ENCODE results near the gene ZDHHC11. TPM values are rescaled to one million over a fixed set of nuclear protein-coding genes. Genes with fewer than 3 reads are reported as not detected.

ZDHHC11 gene
- 1 to 10 TPM; 4.5 to 5.5 TPM for total RNA-seq

DNA sequence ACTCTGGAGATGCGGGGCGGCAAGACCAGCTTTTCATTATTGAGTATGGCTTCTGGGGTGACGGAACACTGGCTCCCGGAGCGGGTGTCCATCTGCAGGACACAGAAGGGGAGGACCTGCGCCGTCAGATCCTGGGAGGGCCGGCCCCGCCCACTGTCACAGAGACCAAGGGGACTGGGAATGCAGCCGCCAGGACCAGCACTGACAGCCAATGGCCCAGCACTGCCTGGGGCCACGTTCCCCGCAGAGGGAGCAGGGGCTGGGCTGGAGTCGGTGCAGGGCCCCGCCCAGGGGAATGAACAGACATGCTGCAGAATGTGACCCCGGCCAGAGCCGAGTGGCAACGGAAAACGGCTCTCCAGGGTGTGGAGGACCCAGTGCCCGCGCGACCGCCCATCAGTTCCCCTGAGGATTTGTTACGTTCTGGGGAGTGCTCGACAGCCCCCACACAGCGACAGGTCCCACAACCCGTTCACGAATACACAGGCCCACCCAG is at the start of gene ZDHHC11:
Gene ZDHHC11, minus strand, starts transcription at position 476 of the 496 bp plus-strand sequence. Its CDS starts 384 bp downstream, at position 92.
- no peaks in the 10 kb centered on the region for H3K36me3 Mint-ChIP-seq
- H3K4me1 Mint-ChIP-seq: no peaks in the 10 kb centered on the region
- DNase-seq: no peak
- no peak within 1 kb of the TSS for H3K4me3 Mint-ChIP-seq
- peaks cover 17% of the 10 kb centered on the region for H3K27me3 Mint-ChIP-seq
- no peak within 1 kb of the TSS for H3K27ac Mint-ChIP-seq
- no peaks in the 10 kb centered on the region for H3K9me3 Mint-ChIP-seq

GRCh38 chr5:893711-894110 is 42.9 kb upstream of the ZDHHC11 start:
- Mint-ChIP-seq H3K27me3 (no peaks in the 10 kb centered on the region), H3K4me3 (peak overlapping the region; percentile 86), H3K36me3 (peaks cover 48% of the 10 kb centered on the region), H3K27ac (peak overlapping the region; percentile 60), H3K9me3 (no peaks in the 10 kb centered on the region), H3K4me1 (peaks cover 20% of the 10 kb centered on the region)
- no peak for DNase-seq

- Mint-ChIP-seq H3K9me3 (no peaks in the 10 kb centered on the region), H3K27me3 (no peaks in the 10 kb centered on the region), H3K4me3 (peak overlapping the region; percentile 86), H3K36me3 (peaks cover 53% of the 10 kb centered on the region), H3K27ac (peak overlapping the region; percentile 60), H3K4me1 (peaks cover 24% of the 10 kb centered on the region)
- no peak for DNase-seq
These were observed 42.3 kb upstream of the ZDHHC11 start for GRCh38 chr5:893137-893506.

DNA sequence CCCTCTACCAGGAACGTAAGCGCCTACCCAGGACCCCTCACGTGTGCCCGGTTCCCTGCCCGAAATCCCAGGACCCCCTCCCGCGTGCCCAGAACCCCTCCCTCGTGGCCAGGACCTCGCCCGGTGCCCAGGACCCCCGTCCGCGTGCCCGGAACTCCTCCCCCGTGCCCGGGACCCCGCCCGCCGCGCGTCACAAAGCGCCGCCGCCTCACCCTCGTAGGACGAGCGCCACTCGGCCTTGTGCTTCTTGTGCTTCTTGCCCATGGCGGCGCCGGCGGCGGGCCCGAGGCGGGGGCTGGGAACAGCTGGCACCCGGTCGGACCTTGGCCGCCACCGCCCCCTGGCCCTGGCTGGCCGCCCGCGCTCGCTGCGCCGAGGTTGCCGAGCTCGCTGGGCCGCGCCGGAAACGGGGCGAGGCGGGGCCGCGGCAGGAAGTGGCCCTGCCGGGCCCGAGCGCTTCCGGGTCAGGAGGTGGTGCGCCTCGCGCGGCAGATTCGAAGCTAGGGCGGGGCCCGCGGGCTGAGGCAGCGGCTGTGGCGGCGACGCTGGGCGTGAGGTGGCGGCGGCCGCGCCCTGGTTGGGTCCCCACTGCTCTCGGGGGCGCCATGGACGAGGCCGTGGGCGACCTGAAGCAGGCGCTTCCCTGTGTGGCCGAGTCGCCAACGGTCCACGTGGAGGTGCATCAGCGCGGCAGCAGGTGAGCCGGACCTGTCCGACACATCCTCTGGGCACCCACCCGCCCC is 41.8 kb upstream of the ZDHHC11 start, which contains the start of the genes BRD9 and TRIP13:
Gene BRD9, minus strand, starts transcription at position 408 of the 743 bp plus-strand sequence. Its CDS starts 144 bp downstream, at position 264.
Gene TRIP13, plus strand, starts transcription at position 491 of the 743 bp plus-strand sequence. Its CDS starts 115 bp downstream, at position 606.
- DNase-seq: peak; percentile 91
- H3K27me3 Mint-ChIP-seq: no peaks in the 10 kb centered on the region
- H3K4me1 Mint-ChIP-seq: peaks cover 24% of the 10 kb centered on the region
- H3K27ac Mint-ChIP-seq: peak within 1 kb of the TSS; percentile 90
- H3K9me3 Mint-ChIP-seq: no peaks in the 10 kb centered on the region
- H3K36me3 Mint-ChIP-seq: peaks cover 56% of the 10 kb centered on the region
- H3K4me3 Mint-ChIP-seq: peak within 1 kb of the TSS; percentile 86

DNA sequence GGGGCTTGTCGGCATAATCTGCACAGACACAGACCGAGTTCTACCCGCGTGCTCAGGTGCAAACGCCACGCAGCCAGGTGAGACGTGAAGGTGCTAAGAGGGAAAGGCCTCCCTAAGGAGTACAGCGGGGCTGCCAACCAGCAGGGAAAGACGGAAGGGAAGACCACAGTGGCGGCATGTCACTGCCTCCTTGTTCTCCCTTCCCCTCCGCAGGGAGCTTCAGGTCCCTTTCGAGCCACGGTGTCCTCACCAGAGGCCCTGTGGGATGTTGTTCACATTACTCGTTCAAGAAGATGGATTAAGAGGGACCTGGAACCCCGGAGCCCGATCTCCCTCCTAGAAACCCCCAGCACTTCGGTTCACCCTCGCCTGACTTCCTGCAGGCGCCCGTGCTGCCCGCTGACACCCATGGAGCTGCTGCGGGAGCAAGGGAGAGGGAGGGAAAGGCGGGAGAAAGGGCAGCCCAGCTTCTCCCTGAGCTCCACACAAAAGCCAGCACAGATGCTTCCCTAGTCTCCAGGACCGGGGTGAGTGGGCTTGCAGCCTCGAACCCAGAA is 41.1 kb upstream of the ZDHHC11 start:
- Mint-ChIP-seq H3K4me1 (peaks cover 24% of the 10 kb centered on the region), H3K36me3 (peaks cover 61% of the 10 kb centered on the region), H3K27me3 (no peaks in the 10 kb centered on the region), H3K4me3 (peak overlapping the region; percentile 85), H3K27ac (peak overlapping the region; percentile 90), H3K9me3 (no peaks in the 10 kb centered on the region)
- no peak for DNase-seq

GRCh38 chr5:891117-891836 is 40.5 kb upstream of the ZDHHC11 start:
- no peak for DNase-seq
- H3K36me3 Mint-ChIP-seq: peaks cover 62% of the 10 kb centered on the region
- H3K4me3 Mint-ChIP-seq: peak overlapping the region; percentile 85
- H3K27me3 Mint-ChIP-seq: no peaks in the 10 kb centered on the region
- H3K4me1 Mint-ChIP-seq: peaks cover 24% of the 10 kb centered on the region
- H3K27ac Mint-ChIP-seq: peak overlapping the region; percentile 90
- no peaks in the 10 kb centered on the region for H3K9me3 Mint-ChIP-seq

DNA sequence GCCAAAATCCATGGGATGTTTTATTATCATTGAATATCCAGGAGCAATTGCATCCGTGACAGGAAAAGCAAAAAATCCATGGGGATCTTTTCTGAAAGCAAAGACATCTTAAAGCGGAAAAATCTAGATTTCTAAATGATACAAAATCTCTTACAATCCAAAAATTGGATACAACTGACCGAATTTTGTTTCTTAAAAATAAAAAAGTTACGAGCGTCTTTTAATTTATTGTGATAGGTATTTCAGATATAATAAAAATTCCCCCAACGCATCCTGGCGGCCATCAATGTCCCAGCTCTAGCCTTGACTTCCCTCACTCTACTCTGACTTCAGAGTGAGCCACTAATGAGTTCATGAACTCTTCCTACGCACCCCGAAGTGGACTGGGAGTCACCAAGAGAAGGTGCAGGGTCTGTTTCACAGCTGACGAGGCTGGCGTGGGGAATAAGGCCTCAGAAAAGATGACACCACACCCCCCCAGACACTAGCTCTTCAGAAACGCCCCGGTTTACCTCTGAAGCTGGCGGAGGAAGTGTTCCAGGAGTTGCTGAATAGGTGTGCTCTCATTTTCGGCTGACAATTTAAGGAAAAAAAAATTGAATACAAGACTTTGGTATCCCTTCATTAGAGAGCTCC is 38.4 kb upstream of the ZDHHC11 start:
- Mint-ChIP-seq H3K27me3 (no peaks in the 10 kb centered on the region), H3K4me3 (no peak overlapping the region), H3K9me3 (no peaks in the 10 kb centered on the region), H3K4me1 (peaks cover 23% of the 10 kb centered on the region), H3K27ac (no peak overlapping the region), H3K36me3 (peaks cover 60% of the 10 kb centered on the region)
- no peak for DNase-seq

- peaks cover 18% of the 10 kb centered on the region for H3K4me1 Mint-ChIP-seq
- peaks cover 60% of the 10 kb centered on the region for H3K36me3 Mint-ChIP-seq
- no peak overlapping the region for H3K27ac Mint-ChIP-seq
- no peak overlapping the region for H3K4me3 Mint-ChIP-seq
- no peaks in the 10 kb centered on the region for H3K27me3 Mint-ChIP-seq
- H3K9me3 Mint-ChIP-seq: no peaks in the 10 kb centered on the region
- no peak for DNase-seq
These were observed 37.9 kb upstream of the ZDHHC11 start for GRCh38 chr5:888638-889035.

DNA sequence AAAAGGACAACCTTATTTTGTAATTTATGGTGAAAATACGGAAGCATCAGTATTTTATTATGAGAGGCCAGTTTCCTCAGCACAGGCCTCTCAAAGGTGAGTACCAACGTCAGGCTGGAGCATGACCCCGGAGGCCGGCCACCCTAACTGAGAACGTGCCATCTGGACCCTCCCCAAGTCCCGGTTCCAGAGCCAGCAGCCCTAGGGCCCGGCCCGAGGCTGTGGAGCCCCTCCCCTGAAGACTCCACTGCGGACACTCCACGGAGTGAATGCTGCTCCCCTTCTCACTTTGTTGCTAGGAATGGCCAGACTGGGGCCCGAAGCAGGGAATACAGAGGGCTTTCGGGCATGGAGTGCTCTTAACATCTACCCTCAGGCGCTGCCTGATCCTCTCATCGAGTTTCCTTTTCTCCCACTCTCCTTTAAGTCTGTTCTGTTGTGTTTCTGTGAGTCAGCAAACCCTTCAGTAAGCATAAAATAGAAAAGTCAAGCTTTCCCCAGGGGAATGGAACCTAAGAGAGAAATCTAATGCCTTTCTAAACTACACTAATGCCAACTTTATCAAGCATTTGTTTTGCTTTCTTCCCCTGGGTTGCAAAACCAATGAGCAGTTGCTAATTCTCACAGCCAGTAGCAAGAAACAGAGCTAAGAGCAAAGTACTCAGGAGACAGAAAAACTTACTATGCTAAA is 37.3 kb upstream of the ZDHHC11 start:
- peaks cover 19% of the 10 kb centered on the region for H3K4me1 Mint-ChIP-seq
- H3K27me3 Mint-ChIP-seq: no peaks in the 10 kb centered on the region
- H3K9me3 Mint-ChIP-seq: peaks cover 3% of the 10 kb centered on the region
- no peak for DNase-seq
- H3K4me3 Mint-ChIP-seq: no peak overlapping the region
- no peak overlapping the region for H3K27ac Mint-ChIP-seq
- H3K36me3 Mint-ChIP-seq: peaks cover 61% of the 10 kb centered on the region

- H3K27me3 Mint-ChIP-seq: peaks cover 5% of the 10 kb centered on the region
- H3K4me3 Mint-ChIP-seq: no peak overlapping the region
- peaks cover 28% of the 10 kb centered on the region for H3K4me1 Mint-ChIP-seq
- H3K36me3 Mint-ChIP-seq: peaks cover 72% of the 10 kb centered on the region
- peaks cover 14% of the 10 kb centered on the region for H3K9me3 Mint-ChIP-seq
- no peak overlapping the region for H3K27ac Mint-ChIP-seq
- no peak for DNase-seq
These were observed 36.0 kb upstream of the ZDHHC11 start for GRCh38 chr5:886716-887325.

DNA sequence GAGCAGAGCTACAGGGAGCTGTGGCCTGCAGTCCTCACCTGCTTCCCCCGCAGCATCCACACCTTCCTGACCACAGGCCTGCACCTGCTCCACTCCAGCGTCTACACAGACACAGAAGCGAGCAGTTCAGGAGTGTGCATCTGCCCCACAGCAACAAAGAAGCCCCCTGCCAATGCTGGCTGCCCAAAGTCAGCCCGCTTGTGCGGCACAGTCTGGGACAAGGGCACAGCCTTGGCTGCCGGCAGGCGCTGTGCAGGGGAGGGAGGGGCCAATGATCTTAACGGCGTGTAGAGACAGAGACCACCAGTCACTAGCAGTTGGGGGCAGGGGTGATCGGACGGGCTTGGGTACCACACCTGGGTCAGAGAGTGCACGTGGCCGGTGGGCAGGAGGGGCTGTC is 35.2 kb upstream of the ZDHHC11 start:
- peaks cover 74% of the 10 kb centered on the region for H3K36me3 Mint-ChIP-seq
- peaks cover 27% of the 10 kb centered on the region for H3K4me1 Mint-ChIP-seq
- no peak overlapping the region for H3K27ac Mint-ChIP-seq

DNA sequence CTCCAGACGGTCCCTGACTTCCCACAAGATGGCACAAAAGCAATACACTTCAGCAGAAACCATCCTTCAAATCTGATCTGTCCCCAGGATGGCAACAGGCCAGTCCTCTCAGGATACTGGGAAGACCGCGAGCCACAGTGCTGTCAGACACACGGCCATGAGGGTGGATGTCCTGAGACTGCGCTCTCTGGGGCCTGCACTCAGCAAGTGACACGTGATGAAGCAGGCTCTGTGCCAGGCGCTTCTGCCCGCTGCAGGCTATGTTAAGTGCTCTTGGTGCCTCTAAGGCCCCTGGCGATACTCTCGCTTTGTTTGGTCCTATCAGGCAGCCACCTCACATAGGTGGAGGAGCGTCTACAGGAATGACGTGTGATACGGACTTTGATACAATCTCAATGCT is 34.7 kb upstream of the ZDHHC11 start:
- Mint-ChIP-seq H3K36me3 (peaks cover 76% of the 10 kb centered on the region), H3K4me1 (peaks cover 24% of the 10 kb centered on the region), H3K27ac (no peak overlapping the region), H3K27me3 (peaks cover 5% of the 10 kb centered on the region), H3K4me3 (no peak overlapping the region), H3K9me3 (peaks cover 14% of the 10 kb centered on the region)
- no peak for DNase-seq

More for the DNA sequence above, 35.2 kb upstream of the ZDHHC11 start:
- peaks cover 14% of the 10 kb centered on the region for H3K9me3 Mint-ChIP-seq
- H3K27me3 Mint-ChIP-seq: peaks cover 5% of the 10 kb centered on the region
- no peak for DNase-seq
- H3K4me3 Mint-ChIP-seq: no peak overlapping the region

DNA sequence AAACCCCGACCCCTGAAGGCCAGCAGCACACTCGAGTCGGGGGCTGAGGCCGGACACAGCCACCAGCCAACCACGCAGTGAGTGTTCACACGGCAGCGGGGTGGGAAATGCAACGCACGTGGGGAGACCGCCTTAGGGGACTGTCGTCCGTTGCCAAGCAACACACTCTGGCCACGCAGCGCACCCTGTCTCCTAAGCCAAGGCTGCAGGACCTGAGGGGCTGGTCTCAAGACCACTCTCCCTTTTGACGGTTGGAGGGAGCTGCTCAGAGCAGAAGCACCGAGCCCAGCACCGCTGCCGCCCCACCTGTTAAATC is 34.3 kb upstream of the ZDHHC11 start:
- Mint-ChIP-seq H3K4me3 (no peak overlapping the region), H3K27me3 (peaks cover 5% of the 10 kb centered on the region), H3K4me1 (peaks cover 24% of the 10 kb centered on the region), H3K27ac (no peak overlapping the region), H3K9me3 (peaks cover 14% of the 10 kb centered on the region), H3K36me3 (peaks cover 74% of the 10 kb centered on the region)
- no peak for DNase-seq

Data from activated naive CD8-positive, alpha-beta T cell treated with anti-CD3 and anti-CD28 coated beads for 36 hours (primary cell).